IMR-90 (cell line): ENCODE results near the gene IL15RA. TPM values are rescaled to one million over a fixed set of nuclear protein-coding genes. Genes with fewer than 3 reads are reported as not detected.
A peak's percentile ranks its signal among the peaks of the same experiment; 100 is the strongest.

Experiments used
- ATAC-seq: fragments of 200-7000 bp; cut with Tn5 transposase; 2 replicates; pipeline ENCODE4 v1.9.1; 2020; ENCODE audit warnings: low read depth, mild to moderate bottlenecking, moderate library complexity
- BruUV-seq: library from RNA; stranded (reverse); fragments of 400-500 nt; replicated peaks from 2 replicates; lab custom pipeline; 2021; lab: Mats Ljungman, UMichigan
- CTCF ChIA-PET: fragments of 300-600 bp; formaldehyde crosslinking; extraction: SDS; loops from one replicate; lab custom pipeline; 2021; ENCODE audit warnings: antibody characterized with exemption; lab: Yijun Ruan, JAX
- POLR2A ChIA-PET: fragments of 300-600 bp; sonication (Branson Sonifier 250); formaldehyde crosslinking; loops from one replicate; lab custom pipeline; 2022; ENCODE audit warnings: antibody characterized with exemption; ENCODE audit not compliant: unreplicated experiment; lab: Charles Lee
- DNase-seq: peaks from one replicate; pipeline ENCODE4 v3.0.0; 2013
- H2AFZ ChIP-seq: replicated peaks from 2 replicates; pipeline ENCODE3; 2013; ENCODE audit warnings: low read length, mild to moderate bottlenecking; ENCODE audit not compliant: poor library complexity
- H2AK5ac ChIP-seq: 2 replicates; pipeline ENCODE4 v1.6.1; 2013; ENCODE audit warnings: low read depth, low read length, inconsistent platforms
- H2AK9ac ChIP-seq: replicated peaks from 2 replicates; pipeline ENCODE3; 2013; ENCODE audit warnings: mild to moderate bottlenecking, low read depth, low read length, moderate library complexity; ENCODE audit not compliant: poor library complexity
- H2BK120ac ChIP-seq: 2 replicates; pipeline ENCODE4 v1.6.1; 2013; ENCODE audit warnings: low read depth, low read length, inconsistent platforms
- H2BK15ac ChIP-seq: 3 replicates; pipeline ENCODE4 v1.6.1; 2013; ENCODE audit warnings: low read depth, low read length, inconsistent platforms
- H2BK20ac ChIP-seq: 2 replicates; pipeline ENCODE4 v1.6.1; 2013; ENCODE audit warnings: low read depth, mild to moderate bottlenecking, inconsistent platforms, low read length, moderate library complexity
- H2BK5ac ChIP-seq: 2 replicates; pipeline ENCODE4 v1.6.1; 2013; ENCODE audit warnings: mild to moderate bottlenecking, low read depth, low read length, inconsistent platforms; ENCODE audit not compliant: poor library complexity, severe bottlenecking
- H3K14ac ChIP-seq: replicated peaks from 2 replicates; pipeline ENCODE4 v1.6.1; 2013; ENCODE audit warnings: low read depth, low read length, inconsistent platforms
- H3K18ac ChIP-seq: 2 replicates; pipeline ENCODE4 v1.6.1; 2013; ENCODE audit warnings: low read depth, low read length, control low read depth
- H3K23ac ChIP-seq: 2 replicates; pipeline ENCODE4 v1.6.1; 2013; ENCODE audit warnings: low read depth, low read length, inconsistent platforms
- H3K27ac ChIP-seq: 2 replicates; pipeline ENCODE4 v1.5.1; 2013; ENCODE audit warnings: mild to moderate bottlenecking, control low read depth, low read length; ENCODE audit not compliant: insufficient read depth
- H3K27me3 ChIP-seq: 2 replicates; pipeline ENCODE4 v1.6.1; 2013; ENCODE audit warnings: low read length; ENCODE audit not compliant: control insufficient read depth, insufficient read depth
- H3K36me3 ChIP-seq: 2 replicates; pipeline ENCODE4 v1.6.1; 2013; ENCODE audit warnings: low read length, mixed read lengths; ENCODE audit not compliant: control insufficient read depth, insufficient read depth
- H3K4ac ChIP-seq: 2 replicates; pipeline ENCODE4 v1.6.1; 2013; ENCODE audit warnings: low read depth, low read length, inconsistent platforms
- H3K4me1 ChIP-seq: 2 replicates; pipeline ENCODE4 v1.6.1; 2013; ENCODE audit warnings: low read length, mixed read lengths; ENCODE audit not compliant: control insufficient read depth, insufficient read depth
- H3K4me2 ChIP-seq: 2 replicates; pipeline ENCODE4 v1.6.1; 2013; ENCODE audit warnings: low read depth, mild to moderate bottlenecking, control low read depth, low read length, moderate library complexity
- H3K4me3 ChIP-seq: 2 replicates; pipeline ENCODE4 v1.5.1; 2013; ENCODE audit warnings: low read depth, mild to moderate bottlenecking, control low read depth, low read length, moderate library complexity; ENCODE audit not compliant: insufficient read depth
- H3K56ac ChIP-seq: 2 replicates; pipeline ENCODE4 v1.6.1; 2013; ENCODE audit warnings: low read length, inconsistent platforms; ENCODE audit not compliant: insufficient read depth; ENCODE audit errors: extremely low read depth
- H3K79me1 ChIP-seq, 2 experiments: 2 replicates each; pipeline ENCODE4 v1.6.1; 2013; ENCODE audit warnings: low read length in 2 of 2, inconsistent platforms in 1 of 2, low read depth in 1 of 2
- H3K9ac ChIP-seq: 2 replicates; pipeline ENCODE4 v1.6.1; 2013; ENCODE audit warnings: low read depth, low read length, control low read depth
- H3K9me1 ChIP-seq: 2 replicates; pipeline ENCODE4 v1.6.1; 2013; ENCODE audit warnings: low read length, inconsistent platforms; ENCODE audit not compliant: insufficient read depth
- H3K9me3 ChIP-seq: 2 replicates; pipeline ENCODE4 v1.6.1; 2013; ENCODE audit warnings: low read length; ENCODE audit not compliant: control insufficient read depth, insufficient read depth
- H4K20me1 ChIP-seq: 2 replicates; pipeline ENCODE4 v1.6.1; 2013; ENCODE audit warnings: low read length, inconsistent platforms; ENCODE audit not compliant: insufficient read depth
- H4K5ac ChIP-seq: 2 replicates; pipeline ENCODE4 v1.6.1; 2013; ENCODE audit warnings: mild to moderate bottlenecking, low read depth, low read length, control low read depth
- H4K8ac ChIP-seq, 2 experiments: 2 replicates each; pipeline ENCODE4 v1.6.1; 2013; ENCODE audit warnings: low read depth in 2 of 2, low read length in 2 of 2, control low read depth in 1 of 2, inconsistent platforms in 1 of 2
- H4K91ac ChIP-seq: 2 replicates; pipeline ENCODE4 v1.6.1; 2013; ENCODE audit warnings: low read depth, low read length, inconsistent platforms; ENCODE audit not compliant: insufficient read depth
- FOS ChIP-seq: fragments of 150-350 bp; IDR thresholded peaks from 2 replicates; pipeline ENCODE4 v1.6.1; 2016; ENCODE audit warnings: low read depth, low read length
- NFE2L2 ChIP-seq: fragments of 150-350 bp; IDR thresholded peaks from 2 replicates; pipeline ENCODE4 v1.6.1; 2016; ENCODE audit warnings: low read depth, mild to moderate bottlenecking, low read length
- POLR2A ChIP-seq: IDR thresholded peaks from 2 replicates; pipeline ENCODE4 v1.6.1; 2012; ENCODE audit warnings: mild to moderate bottlenecking, low read depth, low read length
- WGBS, 2 experiments: methylation state at CpG; one replicate each; pipeline versions ENCODE4 v1.1.5 to v1.1.7; 2013; ENCODE audit warnings: missing lambda C conversion rate in 2 of 2; ENCODE audit not compliant: insufficient read length in 1 of 2; ENCODE audit errors: extremely low coverage in 2 of 2; 5-methylcytosine and 5-hydroxymethylcytosine counted together
- dilution Hi-C: fragments of 300-500 bp; cut with HindIII; formaldehyde crosslinking; loops from one replicate; pipeline ENCODE4 v1.14.3; 2018; ENCODE audit warnings: low sequenced_read_pairs; ENCODE audit not compliant: unreplicated experiment
- in situ Hi-C: fragments of 300-500 bp; cut with MboI; formaldehyde crosslinking; loops from 3 replicates; pipeline ENCODE4 v1.14.3; 2019; ENCODE audit warnings: low sequenced_read_pairs, inconsistent platforms, mixed read lengths
- intact Hi-C: fragments of 100-400 bp; cut with micrococcal nuclease; formaldehyde crosslinking; loops from 2 replicates; pipeline ENCODE4 v1.10.0; 2022
- polyA plus RNA-seq, 3 experiments: library from polyadenylated mRNA; depleted of rRNA; stranded (reverse); fragments of >200 nt; gene quantifications; 2 replicates each; pipeline ENCODE4 v1.2.3, GENCODE V29; 2012; ENCODE audit warnings: low replicate concordance in 1 of 3
- total RNA-seq: library from RNA; depleted of rRNA; stranded (reverse); fragments of >200 nt; gene quantifications from 2 replicates; pipeline ENCODE4 v1.2.3, GENCODE V29; 2012
- TF ChIP-seq, protein P1 (sequence below): fragments of 150-350 bp; IDR thresholded peaks from 2 replicates; pipeline ENCODE4 v1.6.1; 2016; ENCODE audit warnings: low read depth, mild to moderate bottlenecking, low read length, moderate library complexity, borderline replicate concordance
- TF ChIP-seq, protein P2 (sequence below): conservative IDR thresholded peaks from 2 replicates; pipeline ENCODE4 v1.5.1; 2012; ENCODE audit warnings: mild to moderate bottlenecking, low read depth, low read length, improper control_type of control experiment

Gene IL15RA
- total and polyA plus RNA-seq, 2 of the 4 experiments (the other 2 are of a cell fraction) = 2.0 to 7.6 TPM

DNA sequence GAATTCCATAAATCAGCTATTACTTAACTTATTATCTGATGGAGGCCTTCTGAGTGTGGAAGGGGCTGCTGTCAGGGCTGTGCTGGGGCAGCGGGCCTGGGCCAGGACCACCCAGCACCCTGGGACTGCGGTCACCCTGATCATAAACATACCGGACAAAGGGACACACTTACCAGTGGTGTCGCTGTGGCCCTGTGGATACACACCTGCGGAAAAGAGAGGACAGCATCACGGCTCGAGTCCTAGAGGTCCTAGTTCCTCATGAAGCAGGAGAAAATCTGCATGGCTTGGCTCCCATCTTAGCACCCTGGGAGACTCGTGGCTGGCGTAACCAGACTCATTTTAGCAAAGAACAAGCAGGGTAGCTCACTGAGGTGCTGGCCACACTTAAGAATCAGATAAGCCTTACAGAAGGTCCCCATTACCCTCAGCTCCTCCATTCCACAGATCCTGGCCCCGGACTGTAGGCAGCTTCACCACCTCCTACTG lies 17.7 kb downstream of the IL15RA start (continued):
- no peak for TF ChIP-seq FOS

DNA sequence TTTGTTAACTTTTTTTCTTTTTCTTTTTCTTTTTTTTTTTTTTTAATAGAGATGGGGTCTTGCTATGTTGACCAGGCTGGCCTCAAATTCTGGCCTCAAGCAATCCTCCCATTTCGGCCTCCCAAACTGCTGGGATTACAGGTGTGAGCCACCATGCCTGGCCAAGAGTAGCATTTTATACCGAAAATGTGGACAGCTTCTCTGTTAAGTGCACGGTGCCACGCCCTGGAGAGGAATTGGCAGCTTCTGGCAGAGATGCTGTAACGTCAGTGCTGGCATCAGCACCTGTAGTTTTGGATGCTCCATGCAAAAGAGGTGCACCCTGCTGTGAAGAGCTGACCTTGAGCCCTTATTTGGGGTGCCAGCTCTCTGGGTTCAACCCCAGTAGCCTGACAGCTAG lies 18.2 kb downstream of the IL15RA start:
- peaks cover 26% of the 10 kb centered on the region for H3K9me1 ChIP-seq
- no peak overlapping the region for H2AFZ ChIP-seq
- no peaks in the 10 kb centered on the region for H3K27me3 ChIP-seq
- BruUV-seq = no TSS peak
- peak overlapping the region; percentile 26; the same call in 1 of the 2 replicates for H3K18ac ChIP-seq
- no peak overlapping the region for H3K4me2 ChIP-seq
- peak overlapping the region; percentile 38; the same call in 1 of the 2 replicates for H3K14ac ChIP-seq
- peaks cover 5% of the 10 kb centered on the region; the same call in 1 of the 2 replicates for H3K36me3 ChIP-seq
- TF ChIP-seq FOS (no peak), POLR2A (no peak), NFE2L2 (no peak)
- TF ChIP-seq, protein P1, sequence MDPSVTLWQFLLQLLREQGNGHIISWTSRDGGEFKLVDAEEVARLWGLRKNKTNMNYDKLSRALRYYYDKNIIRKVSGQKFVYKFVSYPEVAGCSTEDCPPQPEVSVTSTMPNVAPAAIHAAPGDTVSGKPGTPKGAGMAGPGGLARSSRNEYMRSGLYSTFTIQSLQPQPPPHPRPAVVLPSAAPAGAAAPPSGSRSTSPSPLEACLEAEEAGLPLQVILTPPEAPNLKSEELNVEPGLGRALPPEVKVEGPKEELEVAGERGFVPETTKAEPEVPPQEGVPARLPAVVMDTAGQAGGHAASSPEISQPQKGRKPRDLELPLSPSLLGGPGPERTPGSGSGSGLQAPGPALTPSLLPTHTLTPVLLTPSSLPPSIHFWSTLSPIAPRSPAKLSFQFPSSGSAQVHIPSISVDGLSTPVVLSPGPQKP = no peak
- TF ChIP-seq, protein P2, sequence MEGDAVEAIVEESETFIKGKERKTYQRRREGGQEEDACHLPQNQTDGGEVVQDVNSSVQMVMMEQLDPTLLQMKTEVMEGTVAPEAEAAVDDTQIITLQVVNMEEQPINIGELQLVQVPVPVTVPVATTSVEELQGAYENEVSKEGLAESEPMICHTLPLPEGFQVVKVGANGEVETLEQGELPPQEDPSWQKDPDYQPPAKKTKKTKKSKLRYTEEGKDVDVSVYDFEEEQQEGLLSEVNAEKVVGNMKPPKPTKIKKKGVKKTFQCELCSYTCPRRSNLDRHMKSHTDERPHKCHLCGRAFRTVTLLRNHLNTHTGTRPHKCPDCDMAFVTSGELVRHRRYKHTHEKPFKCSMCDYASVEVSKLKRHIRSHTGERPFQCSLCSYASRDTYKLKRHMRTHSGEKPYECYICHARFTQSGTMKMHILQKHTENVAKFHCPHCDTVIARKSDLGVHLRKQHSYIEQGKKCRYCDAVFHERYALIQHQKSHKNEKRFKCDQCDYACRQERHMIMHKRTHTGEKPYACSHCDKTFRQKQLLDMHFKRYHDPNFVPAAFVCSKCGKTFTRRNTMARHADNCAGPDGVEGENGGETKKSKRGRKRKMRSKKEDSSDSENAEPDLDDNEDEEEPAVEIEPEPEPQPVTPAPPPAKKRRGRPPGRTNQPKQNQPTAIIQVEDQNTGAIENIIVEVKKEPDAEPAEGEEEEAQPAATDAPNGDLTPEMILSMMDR = no peak
- intact Hi-C loops (loop anchor here (2.0 to 10.0 kb wide), 2 partner anchors 18 to 206 kb away; partner anchors contain the start of gene IL15RA), in situ Hi-C loops (no loop called here), dilution Hi-C loops (no loop called here)
- H2AK5ac ChIP-seq = peak overlapping the region; percentile 92; the same call in 1 of the 2 replicates
- peaks cover 18% of the 10 kb centered on the region for H3K4me1 ChIP-seq
- H4K20me1 ChIP-seq = no peaks in the 10 kb centered on the region
- H4K91ac ChIP-seq = no peak overlapping the region
- no peak overlapping the region for H3K4me3 ChIP-seq
- H3K79me1 ChIP-seq = peaks cover 0 to 18% of the 10 kb centered on the region in 2 experiments; a peak in 1 of 4 replicates
- H3K9me3 ChIP-seq = no peaks in the 10 kb centered on the region
- H2AK9ac ChIP-seq = no peak overlapping the region
- peak overlapping the region in 1 of 2 experiments; percentile 37; a peak in 2 of 4 replicates for H4K8ac ChIP-seq
- H3K56ac ChIP-seq = no peak overlapping the region
- H2BK120ac ChIP-seq = peak overlapping the region; percentile 5
- 100% methylated on average over 1 of the region's 5 CpGs; no CpG with 5 or more reads in 1 of the 2 experiments for WGBS, 2 experiments
- peak overlapping the region; percentile 39; the same call in 1 of the 2 replicates for H3K27ac ChIP-seq
- no peak for DNase-seq
- no peak overlapping the region for H4K5ac ChIP-seq
- no peak overlapping the region; the same call in 1 of the 3 replicates for H2BK15ac ChIP-seq
- ATAC-seq = no peak
- peak overlapping the region; percentile 62; the same call in 1 of the 2 replicates for H3K4ac ChIP-seq
- H2BK5ac ChIP-seq = peak overlapping the region; percentile 82
- H3K9ac ChIP-seq = no peak overlapping the region
- CTCF ChIA-PET = interaction anchor here (1.0 to 1.2 kb wide), 2 partner anchors 12 to 132 kb away, joined by 3 read pairs; no protein-coding TSS in a partner anchor
- H2BK20ac ChIP-seq = 0 out of 2 replicates have a peak overlapping the region, but pooled peaks have one; percentile 20
- POLR2A ChIA-PET = no interaction called here
- H3K23ac ChIP-seq = no peak overlapping the region
